IPS-15b (cell line): ENCODE results near the gene CFI.

Experiments used
- H3K27me3 ChIP-seq: one replicate; pipeline ENCODE4 v1.6.1; 2013; ENCODE audit warnings: low read length; ENCODE audit not compliant: control insufficient read depth, insufficient read depth
- H3K36me3 ChIP-seq: one replicate; pipeline ENCODE4 v1.6.1; 2013; ENCODE audit warnings: low read length; ENCODE audit not compliant: control insufficient read depth, insufficient read depth
- H3K4me1 ChIP-seq: one replicate; pipeline ENCODE4 v1.6.1; 2013; ENCODE audit warnings: mild to moderate bottlenecking, low read length; ENCODE audit not compliant: control insufficient read depth, insufficient read depth
- H3K4me3 ChIP-seq: one replicate; pipeline ENCODE4 v1.5.1; 2013; ENCODE audit warnings: low read depth, low read length
- H3K9ac ChIP-seq: one replicate; pipeline ENCODE4 v1.6.1; 2013; ENCODE audit warnings: low read depth, mild to moderate bottlenecking, low read length
- H3K9me3 ChIP-seq: one replicate; pipeline ENCODE4 v1.6.1; 2013; ENCODE audit warnings: mild to moderate bottlenecking, low read length; ENCODE audit not compliant: control insufficient read depth, insufficient read depth

The CFI gene

GRCh38 chr4:109748114-109748513 is 53.7 kb downstream of the CFI start:
- Histone ChIP-seq H3K9ac (no peak overlapping the region), H3K36me3 (no peaks in the 10 kb centered on the region), H3K9me3 (no peaks in the 10 kb centered on the region), H3K27me3 (no peaks in the 10 kb centered on the region), H3K4me3 (no peak overlapping the region), H3K4me1 (no peaks in the 10 kb centered on the region)

- H3K36me3 ChIP-seq: no peaks in the 10 kb centered on the region
- no peaks in the 10 kb centered on the region for H3K27me3 ChIP-seq
- H3K9me3 ChIP-seq: no peaks in the 10 kb centered on the region
- no peak overlapping the region for H3K4me3 ChIP-seq
- H3K4me1 ChIP-seq: no peaks in the 10 kb centered on the region
- no peak overlapping the region for H3K9ac ChIP-seq
Measured at GRCh38 chr4:109746728-109747127, 55.1 kb downstream of the CFI start.

- Histone ChIP-seq H3K36me3 (no peaks in the 10 kb centered on the region), H3K27me3 (no peaks in the 10 kb centered on the region)
Measured at GRCh38 chr4:109745830-109746229, 56.0 kb downstream of the CFI start.

DNA sequence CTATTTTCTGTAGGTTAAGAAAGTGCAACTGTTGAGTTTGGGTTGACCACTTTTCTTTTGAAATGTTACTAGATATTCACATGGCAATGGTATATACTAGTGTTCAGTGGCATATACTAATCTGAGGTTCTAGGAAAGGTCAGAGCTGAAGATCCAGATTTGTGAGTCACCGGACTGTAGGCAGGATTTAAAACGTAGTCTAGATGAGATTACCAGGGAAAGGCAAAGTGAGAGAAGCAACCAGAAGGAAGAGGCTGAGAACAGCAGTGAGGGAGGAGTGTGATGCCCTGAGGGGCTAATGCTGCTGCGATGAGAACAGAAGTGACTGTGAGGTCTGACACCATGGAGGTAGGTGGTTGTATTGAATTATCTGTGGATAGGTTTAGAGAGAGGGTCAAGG is 62.3 kb downstream of the CFI start:
- Histone ChIP-seq H3K27me3 (no peaks in the 10 kb centered on the region), H3K4me1 (no peaks in the 10 kb centered on the region), H3K9ac (no peak overlapping the region), H3K36me3 (no peaks in the 10 kb centered on the region), H3K4me3 (no peak overlapping the region), H3K9me3 (no peaks in the 10 kb centered on the region)

More at GRCh38 chr4:109745830-109746229, 56.0 kb downstream of the CFI start:
- Histone ChIP-seq H3K4me3 (no peak overlapping the region), H3K9ac (no peak overlapping the region), H3K4me1 (no peaks in the 10 kb centered on the region), H3K9me3 (no peaks in the 10 kb centered on the region)

- H3K4me1 ChIP-seq: no peaks in the 10 kb centered on the region
- no peak overlapping the region for H3K9ac ChIP-seq
- no peaks in the 10 kb centered on the region for H3K27me3 ChIP-seq
- H3K36me3 ChIP-seq: no peaks in the 10 kb centered on the region
- H3K9me3 ChIP-seq: no peaks in the 10 kb centered on the region
- no peak overlapping the region for H3K4me3 ChIP-seq
Measured at GRCh38 chr4:109738104-109738872, 63.5 kb downstream of the CFI start.

DNA sequence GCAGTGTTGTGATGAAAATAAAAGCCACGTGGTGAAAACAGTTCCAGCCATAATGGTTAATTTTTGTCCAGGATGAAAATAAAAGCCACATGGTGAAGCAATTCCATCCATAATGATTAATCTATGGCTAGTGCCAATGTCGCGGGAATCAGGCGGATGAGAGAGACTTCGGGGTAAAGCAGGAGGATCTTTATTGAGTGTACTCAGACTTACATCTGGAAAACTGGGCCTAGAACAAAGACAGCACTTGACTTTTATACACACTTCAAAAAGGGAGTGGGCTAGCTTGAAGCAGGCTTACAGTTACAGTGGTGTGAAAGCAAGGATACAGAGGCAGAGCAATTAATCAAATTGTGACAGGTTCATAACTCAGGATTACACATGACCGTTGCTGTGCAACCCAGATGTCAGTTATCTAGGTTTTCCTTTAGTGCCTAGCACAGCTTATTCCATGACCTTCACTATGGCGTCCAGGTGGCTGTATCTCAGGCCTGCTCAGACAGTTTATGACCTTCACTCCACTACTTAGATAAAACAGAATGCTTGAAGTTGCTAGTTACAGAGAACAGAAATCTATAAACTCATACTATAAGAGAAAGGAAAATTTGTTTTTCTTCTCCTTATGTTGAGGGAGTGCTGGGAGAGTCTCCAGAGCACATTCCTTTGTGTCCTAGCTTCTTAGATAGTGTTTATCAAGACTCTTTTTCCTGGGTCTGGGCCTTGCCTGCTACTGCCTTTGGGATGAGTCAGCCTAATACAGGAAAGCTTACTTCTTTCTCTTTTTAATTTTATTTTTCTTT is 66.0 kb downstream of the CFI start:
- Histone ChIP-seq H3K27me3 (no peaks in the 10 kb centered on the region), H3K36me3 (no peaks in the 10 kb centered on the region), H3K9ac (no peak overlapping the region), H3K4me1 (no peaks in the 10 kb centered on the region), H3K4me3 (no peak overlapping the region), H3K9me3 (no peaks in the 10 kb centered on the region)

DNA sequence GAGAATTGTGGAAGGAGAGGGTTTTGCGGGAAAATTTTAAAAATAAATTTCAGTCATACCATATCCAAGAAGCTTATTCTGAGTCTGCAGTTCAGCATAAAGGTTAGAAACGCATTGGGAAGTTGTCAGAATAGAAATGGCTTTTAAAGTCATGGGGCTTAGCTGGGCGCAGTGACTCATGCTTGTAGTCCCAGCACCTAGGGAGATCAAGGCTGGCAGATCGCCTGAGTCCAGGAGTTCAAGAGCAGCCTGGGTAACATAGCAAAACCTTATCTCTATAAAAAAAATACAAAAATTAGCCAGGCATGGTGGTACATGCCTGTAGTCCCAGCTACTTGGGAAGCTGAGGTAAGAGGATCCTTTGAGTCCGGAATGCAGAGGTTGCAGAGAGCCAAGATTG is 68.1 kb downstream of the CFI start:
- Histone ChIP-seq H3K9me3 (no peaks in the 10 kb centered on the region), H3K4me3 (no peak overlapping the region), H3K27me3 (no peaks in the 10 kb centered on the region), H3K9ac (no peak overlapping the region), H3K4me1 (no peaks in the 10 kb centered on the region), H3K36me3 (no peaks in the 10 kb centered on the region)

- no peaks in the 10 kb centered on the region for H3K36me3 ChIP-seq
- peaks cover 11% of the 10 kb centered on the region for H3K4me1 ChIP-seq
- no peaks in the 10 kb centered on the region for H3K27me3 ChIP-seq
- peak overlapping the region; percentile 86 for H3K4me3 ChIP-seq
- no peaks in the 10 kb centered on the region for H3K9me3 ChIP-seq
- peak overlapping the region; percentile 57 for H3K9ac ChIP-seq
Measured at GRCh38 chr4:109730619-109731545, 70.9 kb downstream of the CFI start.

DNA sequence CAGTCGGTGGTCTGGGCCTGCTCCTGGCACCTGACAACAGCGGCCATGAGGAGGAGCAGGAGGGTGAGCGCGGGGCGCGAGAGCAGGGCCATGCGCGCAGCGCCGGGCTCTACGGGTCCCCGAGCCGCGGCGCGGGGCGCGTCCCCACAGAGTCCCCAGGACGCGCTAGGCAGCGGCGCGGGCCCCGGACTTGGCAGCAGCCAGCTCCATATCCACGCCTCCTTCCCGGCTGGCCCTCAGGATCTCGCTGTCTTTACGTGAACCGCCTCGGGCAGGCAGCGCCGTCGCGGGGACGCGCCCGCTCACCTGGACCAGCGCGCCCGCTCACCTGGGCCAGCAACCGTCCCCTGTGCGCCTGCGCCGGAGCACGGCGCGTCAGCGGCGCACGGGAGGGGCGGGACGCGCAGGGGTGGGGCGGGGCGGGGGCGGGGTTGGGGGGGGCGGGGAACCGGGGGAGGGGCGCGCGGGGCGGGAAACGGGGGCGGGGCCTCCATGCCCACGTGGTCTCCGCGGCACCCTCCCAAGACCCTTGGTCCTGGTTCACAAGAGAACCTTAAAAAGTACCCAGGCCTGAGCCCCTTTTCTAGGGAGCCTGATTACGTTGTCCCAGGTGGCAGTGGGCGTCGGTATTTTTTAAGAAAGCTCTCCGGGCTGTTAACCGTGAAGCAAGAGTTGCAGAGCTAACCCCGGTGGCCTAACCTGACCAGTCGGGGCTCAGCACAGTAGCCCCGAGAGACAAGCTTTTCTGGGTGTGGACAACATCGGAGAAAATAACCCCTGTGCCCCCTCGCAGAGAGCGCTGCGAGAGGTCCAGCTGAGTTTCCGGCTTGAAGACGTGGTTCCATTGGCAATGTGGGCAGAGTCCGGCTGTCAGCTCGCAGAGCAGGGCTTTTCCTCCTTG is 71.8 kb downstream of the CFI start, which contains the start of gene PLA2G12A:
TSS of gene PLA2G12A (minus strand) at position 353 of the 901 bp plus-strand sequence. CDS start at position 92, 261 bp downstream.
- Histone ChIP-seq H3K36me3 (no peaks in the 10 kb centered on the region), H3K4me3 (peak within 1 kb of the TSS; percentile 86), H3K9me3 (no peaks in the 10 kb centered on the region), H3K4me1 (peaks cover 11% of the 10 kb centered on the region), H3K9ac (peak within 1 kb of the TSS; percentile 83), H3K27me3 (no peaks in the 10 kb centered on the region)

DNA sequence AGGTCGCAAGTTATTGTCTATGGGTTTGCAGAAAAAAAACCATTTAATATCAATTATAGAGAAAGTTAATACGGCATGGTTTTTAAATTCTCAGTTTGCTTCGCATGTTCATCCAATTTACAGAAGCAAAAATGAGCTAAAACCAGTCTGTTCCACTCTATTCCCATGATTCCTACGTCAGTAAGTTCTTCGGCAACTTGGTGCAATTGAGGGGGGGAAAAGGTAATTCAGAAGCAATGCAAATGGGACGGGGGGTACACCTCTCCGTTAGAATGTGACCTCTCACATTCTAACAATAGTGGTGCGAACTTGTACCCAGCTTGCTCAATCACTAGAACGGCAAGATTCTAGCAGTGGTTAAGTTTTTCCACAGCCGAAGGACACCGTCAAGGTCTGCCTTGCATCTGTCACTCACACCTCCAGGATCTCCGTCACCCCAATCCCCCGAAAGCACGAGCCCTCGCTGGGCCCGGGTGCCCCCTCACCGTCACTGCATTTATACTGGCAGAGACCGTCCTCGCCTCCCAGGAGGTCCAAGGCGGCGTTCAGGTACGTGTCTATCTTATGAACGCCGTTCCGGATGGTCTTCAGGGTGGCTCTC is 72.6 kb downstream of the CFI start:
- Histone ChIP-seq H3K36me3 (no peaks in the 10 kb centered on the region), H3K9me3 (no peaks in the 10 kb centered on the region), H3K9ac (peak overlapping the region; percentile 83), H3K4me3 (peak overlapping the region; percentile 80), H3K27me3 (no peaks in the 10 kb centered on the region), H3K4me1 (peaks cover 11% of the 10 kb centered on the region)
